Tibial nerve (tissue), 4 donors: Measurements from ENCODE around the gene DDAH1.

Source experiments
- CTCF ChIP-seq, 5 experiments: fragments of 200-600 bp in 3 of 5; fragments of 450-650 bp in 2 of 5; sonication (generic) in 3 of 5; IDR thresholded peaks; one replicate each; pipeline ENCODE4 v1.5.1; 2016 to 2019; ENCODE audit warnings: antibody characterized with exemption in 5 of 5, mild to moderate bottlenecking in 3 of 5, moderate library complexity in 2 of 5
- EP300 ChIP-seq, 2 donors: sonication (generic); formaldehyde crosslinking; IDR thresholded peaks; one replicate each; pipeline ENCODE4 v1.6.1; 2017; ENCODE audit warnings: antibody characterized with exemption in 2 of 2, mild to moderate bottlenecking in 1 of 2
- POLR2A ChIP-seq, 2 donors: fragments of 450-650 bp; IDR thresholded peaks; one replicate each; pipeline ENCODE4 v1.6.1; 2017; ENCODE audit warnings: antibody characterized with exemption in 2 of 2, mild to moderate bottlenecking in 2 of 2, moderate library complexity in 2 of 2

GRCh38 chr1:85465099-85465785 lies at the start of gene DDAH1:
- TF ChIP-seq CTCF (IDR thresholded peaks at IDR 0.05) (no peak), POLR2A (IDR thresholded peaks at IDR 0.05) (peak in 1 of 2 donors; percentile 0), EP300 (IDR thresholded peaks at IDR 0.05) (no peak)
